ENCODE data around the gene CEP104.

CEP104 gene

GRCh38 chr1:3895279-3895950, 38.4 kb upstream of the CEP104 start:
- no peak for TF ChIP-seq CTCF (IDR thresholded peaks at IDR 0.05; ENCODE audit: control insufficient read depth, insufficient read depth, low read depth, low read length, missing control alignments)
- no peak overlapping the region for H3K4me3 ChIP-seq (ENCODE audit: control insufficient read depth, low read depth, low read length)
- no peak for DNase-seq (ENCODE audit: low read depth)

- TF ChIP-seq CTCF (IDR thresholded peaks at IDR 0.05; ENCODE audit: control insufficient read depth, insufficient read depth, low read depth, low read length, missing control alignments), result no peak
- DNase-seq (ENCODE audit: low read depth), result no peak
- H3K4me3 ChIP-seq (ENCODE audit: control insufficient read depth, low read depth, low read length), result no peak overlapping the region
These were observed 37.7 kb upstream of the CEP104 start for GRCh38 chr1:3894626-3895278.

- no peak for TF ChIP-seq CTCF (IDR thresholded peaks at IDR 0.05; ENCODE audit: control insufficient read depth, insufficient read depth, low read depth, low read length, missing control alignments)
- DNase-seq (ENCODE audit: low read depth), result no peak
- H3K4me3 ChIP-seq (ENCODE audit: control insufficient read depth, low read depth, low read length), result no peak overlapping the region
These were observed 36.2 kb upstream of the CEP104 start for GRCh38 chr1:3893190-3893589.

GRCh38 chr1:3892748-3893147, 35.7 kb upstream of the CEP104 start:
- DNase-seq (ENCODE audit: low read depth), result no peak
- no peak for TF ChIP-seq CTCF (IDR thresholded peaks at IDR 0.05; ENCODE audit: control insufficient read depth, insufficient read depth, low read depth, low read length, missing control alignments)
- no peak overlapping the region for H3K4me3 ChIP-seq (ENCODE audit: control insufficient read depth, low read depth, low read length)

- no peak for DNase-seq (ENCODE audit: low read depth)
- TF ChIP-seq CTCF (IDR thresholded peaks at IDR 0.05; ENCODE audit: control insufficient read depth, insufficient read depth, low read depth, low read length, missing control alignments), result no peak
- H3K4me3 ChIP-seq (ENCODE audit: control insufficient read depth, low read depth, low read length), result no peak overlapping the region
These were observed 34.4 kb upstream of the CEP104 start for GRCh38 chr1:3891329-3891865.

GRCh38 chr1:3890389-3891328, 33.6 kb upstream of the CEP104 start:
- no peak for DNase-seq (ENCODE audit: low read depth)
- no peak overlapping the region for H3K4me3 ChIP-seq (ENCODE audit: control insufficient read depth, low read depth, low read length)
- TF ChIP-seq CTCF (IDR thresholded peaks at IDR 0.05; ENCODE audit: control insufficient read depth, insufficient read depth, low read depth, low read length, missing control alignments), result no peak
